Cardiac fibroblast (primary cell): ENCODE data around the gene DCST2.

ENCODE experiments used
- DNase-seq, 2 donors: peaks; one replicate each; pipeline versions ENCODE4 v3.0.0 to v3.0.0-alpha.2; 2010; ENCODE audit warnings: low read depth in 2 of 2
- H3K4me3 ChIP-seq, 2 donors: replicated peaks in 1 of 2; 1 replicate in 1 of 2; 2 replicates in 1 of 2; pipeline ENCODE4 v1.5.1; 2011; ENCODE audit warnings: low read depth in 2 of 2, low read length in 2 of 2, mild to moderate bottlenecking in 2 of 2, moderate library complexity in 1 of 2
- TF ChIP-seq, protein P1 (sequence below): IDR thresholded peaks from one replicate; pipeline ENCODE4 v1.5.1; 2011; ENCODE audit warnings: low read depth, mild to moderate bottlenecking, low read length, inconsistent platforms

Gene DCST2

DNA sequence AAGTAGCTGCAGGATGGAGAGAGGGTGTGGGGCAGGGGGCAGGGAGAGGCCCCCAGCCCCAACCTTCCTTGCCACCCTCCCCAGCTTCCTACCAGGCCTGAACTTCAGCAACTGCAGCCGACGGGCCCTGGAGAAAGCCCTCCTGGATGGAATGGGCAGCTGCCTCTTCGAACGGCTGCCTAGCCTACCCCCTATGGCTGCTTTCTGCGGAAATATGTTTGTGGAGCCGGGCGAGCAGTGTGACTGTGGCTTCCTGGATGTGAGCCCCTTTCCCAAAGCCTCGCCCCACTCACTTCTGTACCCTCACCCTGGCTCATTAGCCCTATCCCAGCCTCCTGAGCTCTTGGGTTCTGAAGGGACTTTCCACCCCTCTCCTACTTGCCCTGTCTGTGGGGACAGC is 23.5 kb upstream of the DCST2 start:
- no peak for DNase-seq
- TF ChIP-seq, protein P1, sequence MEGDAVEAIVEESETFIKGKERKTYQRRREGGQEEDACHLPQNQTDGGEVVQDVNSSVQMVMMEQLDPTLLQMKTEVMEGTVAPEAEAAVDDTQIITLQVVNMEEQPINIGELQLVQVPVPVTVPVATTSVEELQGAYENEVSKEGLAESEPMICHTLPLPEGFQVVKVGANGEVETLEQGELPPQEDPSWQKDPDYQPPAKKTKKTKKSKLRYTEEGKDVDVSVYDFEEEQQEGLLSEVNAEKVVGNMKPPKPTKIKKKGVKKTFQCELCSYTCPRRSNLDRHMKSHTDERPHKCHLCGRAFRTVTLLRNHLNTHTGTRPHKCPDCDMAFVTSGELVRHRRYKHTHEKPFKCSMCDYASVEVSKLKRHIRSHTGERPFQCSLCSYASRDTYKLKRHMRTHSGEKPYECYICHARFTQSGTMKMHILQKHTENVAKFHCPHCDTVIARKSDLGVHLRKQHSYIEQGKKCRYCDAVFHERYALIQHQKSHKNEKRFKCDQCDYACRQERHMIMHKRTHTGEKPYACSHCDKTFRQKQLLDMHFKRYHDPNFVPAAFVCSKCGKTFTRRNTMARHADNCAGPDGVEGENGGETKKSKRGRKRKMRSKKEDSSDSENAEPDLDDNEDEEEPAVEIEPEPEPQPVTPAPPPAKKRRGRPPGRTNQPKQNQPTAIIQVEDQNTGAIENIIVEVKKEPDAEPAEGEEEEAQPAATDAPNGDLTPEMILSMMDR: no peak
- no peak overlapping the region for H3K4me3 ChIP-seq

DNA sequence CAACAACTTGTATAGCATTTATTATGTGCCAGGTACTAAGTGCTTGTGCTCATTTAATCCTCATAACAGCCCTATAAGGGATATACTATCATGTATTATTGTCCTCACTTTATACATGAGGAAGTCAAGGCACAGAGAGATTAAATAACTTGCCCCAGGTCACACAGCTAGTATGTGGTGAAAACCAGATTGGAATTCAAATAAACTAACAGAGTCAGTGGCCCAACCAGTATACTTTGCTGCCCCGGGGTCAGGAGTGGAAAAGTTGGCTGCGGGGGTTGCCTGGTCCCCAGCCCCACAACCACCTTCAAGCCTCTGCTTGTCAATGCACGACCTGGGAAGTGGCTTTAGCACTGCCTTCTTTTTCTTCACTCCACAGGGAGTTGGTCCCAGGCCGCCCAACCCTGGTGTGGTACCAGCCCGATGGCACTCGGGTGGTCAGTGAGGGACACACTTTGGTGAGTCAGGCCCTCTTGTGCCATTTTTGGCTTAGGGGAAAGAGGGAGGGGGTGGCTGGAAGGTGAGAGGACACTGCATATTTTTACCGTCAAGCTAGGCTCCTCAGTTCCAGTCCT is 20.0 kb upstream of the DCST2 start:
- TF ChIP-seq, protein P1: no peak
- no peak for DNase-seq
- no peak overlapping the region for H3K4me3 ChIP-seq

DNA sequence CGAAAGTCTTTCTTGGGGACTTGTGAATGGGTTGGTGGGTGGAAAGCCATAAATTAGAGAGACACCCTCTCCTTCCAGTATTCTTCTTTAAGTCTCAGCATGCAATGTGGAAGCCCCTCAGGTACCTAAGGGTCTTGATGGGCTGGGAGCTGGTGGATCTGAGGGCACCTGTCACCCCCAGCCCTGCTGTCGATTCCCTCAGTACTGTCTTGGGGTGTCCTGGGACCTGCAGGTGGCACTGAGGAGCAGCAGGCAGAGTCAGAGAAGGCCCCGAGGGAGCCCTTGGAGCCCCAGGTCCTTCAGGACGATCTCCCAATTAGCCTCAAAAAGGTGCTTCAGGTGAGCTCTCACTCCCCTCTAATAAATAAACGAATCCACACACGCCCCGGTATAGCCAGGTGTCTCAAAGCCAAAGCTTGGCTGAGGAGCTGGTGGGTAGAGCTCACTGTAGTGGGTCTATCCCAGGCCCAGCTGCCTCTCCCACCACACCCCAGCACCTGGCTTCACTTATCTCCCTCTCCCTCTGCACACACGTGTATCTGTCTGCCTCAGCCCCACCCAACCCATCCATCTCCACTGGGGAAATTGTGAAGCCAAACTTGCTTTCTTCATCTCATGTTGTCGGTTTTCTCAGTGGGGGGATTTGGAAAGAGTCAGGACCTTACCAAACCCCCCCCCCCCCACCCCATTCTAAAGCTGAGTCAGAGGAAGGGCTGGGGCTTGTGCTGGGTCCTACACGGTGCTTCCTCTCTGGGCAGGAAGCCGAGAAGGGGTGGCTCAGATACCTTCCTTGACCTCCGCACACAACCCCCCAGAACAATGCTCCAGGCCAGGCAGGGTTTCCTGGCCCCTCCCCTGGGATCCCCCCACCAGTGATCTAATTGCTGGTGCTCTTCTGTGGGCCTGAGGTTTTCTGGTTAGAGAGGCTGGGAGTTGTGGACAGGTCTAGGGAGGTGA is 19.1 kb upstream of the DCST2 start:
- DNase-seq: peak in 1 of 2 donors; percentile 17
- H3K4me3 ChIP-seq: peak overlapping the region; percentile 75 to 81
- TF ChIP-seq, protein P1: peak; percentile 36

DNA sequence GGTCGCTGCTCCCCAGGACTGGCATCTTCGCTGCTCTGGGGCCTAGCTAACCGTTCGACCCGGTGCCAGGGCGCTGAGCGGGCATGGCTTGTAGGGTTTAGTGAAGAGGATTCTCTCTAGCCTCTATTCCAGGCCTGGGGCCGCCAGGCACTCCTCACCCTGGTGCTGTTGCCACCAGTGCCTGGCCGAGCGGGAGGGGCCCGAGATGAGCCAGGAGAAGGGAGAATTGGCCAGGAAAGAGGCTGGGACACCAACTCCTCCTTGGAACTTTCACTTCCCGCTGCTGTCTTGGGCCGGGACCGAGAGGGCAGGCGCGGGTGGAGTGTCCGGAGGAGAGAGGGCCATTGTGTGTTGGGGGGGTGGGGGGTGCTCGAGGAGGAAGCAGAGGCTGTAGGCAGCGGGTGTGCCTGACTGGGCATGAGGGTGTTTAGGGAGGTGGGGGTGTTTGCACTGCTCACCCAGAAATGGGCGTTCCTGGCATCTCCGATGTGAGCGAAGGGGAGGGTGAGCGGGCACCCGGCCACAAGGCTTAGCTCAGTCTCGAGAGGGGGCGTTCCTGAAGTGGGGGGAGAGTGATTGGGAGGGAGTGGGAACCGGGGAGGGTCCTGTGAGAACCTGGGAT is 18.3 kb upstream of the DCST2 start:
- peak in 1 of 2 donors; percentile 40 for DNase-seq
- TF ChIP-seq, protein P1: no peak
- peak overlapping the region; percentile 75 to 81 for H3K4me3 ChIP-seq

DNA sequence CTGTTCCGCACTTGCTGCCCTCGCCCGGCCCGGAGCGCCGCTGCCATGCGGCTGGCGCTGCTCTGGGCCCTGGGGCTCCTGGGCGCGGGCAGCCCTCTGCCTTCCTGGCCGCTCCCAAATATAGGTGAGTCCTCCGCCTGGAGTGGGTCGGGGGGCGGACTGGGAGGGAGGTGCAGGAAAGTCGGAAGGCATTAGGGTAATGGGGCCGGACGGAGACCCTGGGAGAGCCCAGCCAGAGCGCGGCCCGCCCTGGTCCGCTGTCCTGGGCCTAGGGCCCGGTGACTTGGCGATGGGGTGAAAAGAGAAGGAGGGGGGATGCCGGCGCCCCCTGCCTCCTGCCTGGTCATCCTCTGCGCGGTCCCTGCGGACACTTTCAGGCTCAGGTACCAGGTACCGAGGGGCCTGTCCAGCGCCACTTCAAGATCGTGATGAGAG is 17.8 kb upstream of the DCST2 start:
- peak overlapping the region; percentile 75 to 81 for H3K4me3 ChIP-seq
- no peak for DNase-seq

More for the DNA sequence above, 17.8 kb upstream of the DCST2 start:
- TF ChIP-seq, protein P1: no peak
